ENCODE measurements around the gene CDK15.
"Not testable (repeated sequence)": the region's sequence is repeated elsewhere in the genome, so short reads cannot be mapped to it uniquely, and the experiment has no call there.

Gene CDK15

GRCh38 chr2:201806442-201807170 is at the start of gene CDK15:
TSS of gene CDK15 (plus strand) at chr2:201806537. CDS start at chr2:201806665, 128 bp downstream.
- no peak for DNase-seq

GRCh38 chr2:201758234-201758633 is 48.1 kb upstream of the CDK15 start:
- DNase-seq = no peak

DNA sequence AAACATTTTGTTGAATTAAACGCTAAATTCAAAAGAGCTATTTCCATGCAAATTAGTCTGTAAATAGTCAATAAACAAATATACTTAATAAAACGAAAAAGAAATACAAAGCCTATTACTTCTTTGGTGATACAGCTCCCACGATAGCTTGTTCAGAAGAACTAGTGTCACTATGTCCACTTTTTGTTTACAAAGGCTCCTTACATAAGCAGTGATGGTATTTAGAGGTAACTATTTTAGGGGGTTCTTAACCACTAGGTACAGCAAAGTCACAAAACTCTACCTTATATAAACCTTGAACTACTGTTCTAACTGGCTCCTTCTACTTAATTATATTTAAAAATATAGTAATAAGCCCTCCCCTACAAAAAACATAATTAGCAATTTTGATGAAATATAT is 47.5 kb upstream of the CDK15 start:
- no peak for DNase-seq

DNA sequence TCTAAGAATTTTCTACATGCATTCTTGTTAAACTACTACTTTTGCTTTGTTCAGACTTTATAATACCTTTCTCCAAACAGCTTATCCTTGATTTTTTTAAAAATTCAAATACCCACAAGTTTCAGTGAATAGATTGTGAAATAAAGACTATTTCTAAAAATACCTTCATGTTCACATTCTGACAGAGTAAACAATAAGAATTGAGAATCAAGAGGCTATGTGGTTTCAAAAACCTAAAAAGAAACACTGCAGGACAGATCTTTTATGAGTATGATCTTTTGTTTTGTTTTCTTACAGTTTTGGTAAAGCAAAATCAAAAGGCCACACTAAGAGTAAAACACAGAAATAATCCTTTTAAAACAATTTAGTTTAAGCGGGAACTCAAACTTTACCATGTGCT is 46.8 kb upstream of the CDK15 start:
- no peak for DNase-seq

GRCh38 chr2:201761101-201761500 is 45.2 kb upstream of the CDK15 start:
- DNase-seq = no peak

DNA sequence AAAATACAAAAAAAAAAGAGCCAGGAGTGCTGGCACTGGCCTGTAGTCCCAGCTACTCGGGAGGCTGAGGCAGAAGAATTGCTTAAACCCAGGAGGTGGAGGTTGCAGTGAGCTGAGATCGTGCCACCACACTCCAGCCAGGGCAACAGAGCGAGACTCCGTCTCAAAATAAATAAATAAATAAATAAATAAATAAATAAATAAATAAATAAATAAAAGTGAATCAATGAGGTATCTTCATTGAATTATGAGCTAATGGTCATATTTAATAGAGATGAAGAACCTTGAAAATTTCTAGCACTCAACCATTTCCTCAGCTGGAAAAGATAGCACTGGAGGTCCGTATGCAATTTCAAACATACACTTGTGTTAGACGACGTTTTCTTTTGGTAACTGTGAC is 41.9 kb upstream of the CDK15 start:
- DNase-seq = not testable (repeated sequence)

- no peak for DNase-seq
These were observed 40.5 kb upstream of the CDK15 start for GRCh38 chr2:201765799-201766198.

DNA sequence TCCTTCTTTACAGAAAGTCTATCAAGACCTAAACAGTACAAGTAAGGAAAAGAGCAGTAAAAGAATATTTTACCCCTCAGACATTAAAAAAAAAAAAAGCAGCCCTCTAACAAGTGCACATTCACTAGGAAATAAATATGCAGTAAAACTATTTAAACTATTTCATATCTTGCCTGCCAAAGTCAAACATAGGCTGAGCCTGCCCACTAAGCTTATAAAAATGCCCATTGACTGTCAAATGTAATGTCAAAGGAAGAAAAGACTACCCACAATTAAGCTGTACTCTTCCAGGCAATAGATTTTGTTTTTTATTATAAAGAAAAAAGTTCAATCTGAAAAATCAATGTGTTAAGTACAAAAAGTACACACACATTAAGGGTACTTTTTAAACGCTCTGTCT is 37.4 kb upstream of the CDK15 start:
- DNase-seq = no peak

DNA sequence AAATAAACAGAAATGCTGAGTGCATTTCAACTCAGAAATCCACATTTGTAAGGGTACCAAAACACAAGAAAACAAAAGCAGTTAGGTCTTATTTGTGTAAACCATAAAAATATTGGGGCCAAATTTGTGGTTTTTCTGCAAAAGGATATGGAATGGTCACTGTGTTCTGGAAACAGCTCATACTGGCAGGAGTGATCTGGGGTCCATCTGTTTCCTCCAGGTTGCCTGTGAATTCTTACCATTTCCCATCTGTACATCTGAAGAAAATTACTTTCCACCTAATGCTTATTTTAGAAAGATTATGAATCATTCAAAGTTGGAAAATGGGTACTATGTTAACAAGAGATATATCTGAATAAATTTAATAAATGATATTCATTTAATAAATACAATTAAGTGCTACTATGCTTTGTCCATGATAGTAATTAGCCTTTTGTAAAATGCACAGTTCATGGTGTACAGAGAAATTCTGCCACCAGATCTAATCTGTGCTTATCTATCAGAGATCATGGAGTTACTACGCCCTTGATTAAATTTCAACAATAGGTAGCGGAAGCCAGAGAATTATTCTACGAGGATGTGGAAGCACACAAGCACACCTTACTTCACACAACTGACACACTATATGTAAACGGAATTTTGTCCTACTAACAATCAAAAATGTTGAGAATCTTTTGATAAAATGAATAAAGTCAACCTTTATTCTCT is 36.5 kb upstream of the CDK15 start:
- DNase-seq = no peak

GRCh38 chr2:201773990-201774389 is 32.3 kb upstream of the CDK15 start:
- no peak for DNase-seq

DNA sequence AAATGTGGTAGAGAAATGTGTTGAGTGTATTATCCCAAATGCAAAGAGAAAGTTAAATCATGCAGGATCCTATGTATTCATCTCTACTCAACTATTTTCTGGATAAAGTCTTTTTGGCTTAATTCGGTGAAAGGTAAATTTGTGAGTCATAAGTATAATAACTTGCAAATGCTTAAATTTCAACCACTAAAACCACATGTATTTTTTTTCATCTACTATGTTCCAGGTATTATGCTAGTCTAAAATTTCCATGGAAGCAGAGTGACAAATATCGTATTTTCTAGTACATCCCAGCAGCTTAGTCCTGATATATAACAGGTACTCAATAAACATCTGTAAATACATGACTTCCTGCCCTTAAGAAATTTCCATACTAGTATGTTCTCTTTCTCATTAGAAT is 31.8 kb upstream of the CDK15 start:
- DNase-seq = no peak

- DNase-seq = no peak
These were observed 31.0 kb upstream of the CDK15 start for GRCh38 chr2:201775326-201775725.

DNA sequence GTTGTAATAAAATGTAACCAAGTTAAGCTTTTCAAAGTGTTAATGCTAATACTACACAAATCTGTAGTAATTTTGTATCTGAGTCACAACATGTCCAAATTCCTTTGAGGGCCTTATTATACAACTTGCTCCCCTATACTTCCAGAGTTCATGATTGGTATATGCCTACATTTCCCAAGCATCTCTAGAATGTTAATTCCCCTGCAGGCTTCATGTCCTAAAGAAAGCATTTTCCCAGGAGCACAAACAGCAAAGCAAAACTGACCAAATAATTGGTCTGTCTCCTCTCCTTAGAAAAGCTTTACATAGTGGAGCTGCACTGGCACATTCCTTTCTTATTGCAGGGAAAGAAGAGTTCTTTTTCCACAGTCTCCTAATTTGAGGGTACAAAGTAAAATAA is 29.3 kb upstream of the CDK15 start:
- no peak for DNase-seq

GRCh38 chr2:201777869-201778268 is 28.5 kb upstream of the CDK15 start:
- no peak for DNase-seq

- no peak for DNase-seq
These were observed 26.2 kb upstream of the CDK15 start for GRCh38 chr2:201779901-201780673.

- DNase-seq = peak; percentile 93
These were observed 25.5 kb upstream of the CDK15 start, which contains the start of gene ALS2 for GRCh38 chr2:201780674-201781493. TSS of gene ALS2 (minus strand) at chr2:201780933. CDS start at chr2:201768885, 12,048 bp downstream.

DNA sequence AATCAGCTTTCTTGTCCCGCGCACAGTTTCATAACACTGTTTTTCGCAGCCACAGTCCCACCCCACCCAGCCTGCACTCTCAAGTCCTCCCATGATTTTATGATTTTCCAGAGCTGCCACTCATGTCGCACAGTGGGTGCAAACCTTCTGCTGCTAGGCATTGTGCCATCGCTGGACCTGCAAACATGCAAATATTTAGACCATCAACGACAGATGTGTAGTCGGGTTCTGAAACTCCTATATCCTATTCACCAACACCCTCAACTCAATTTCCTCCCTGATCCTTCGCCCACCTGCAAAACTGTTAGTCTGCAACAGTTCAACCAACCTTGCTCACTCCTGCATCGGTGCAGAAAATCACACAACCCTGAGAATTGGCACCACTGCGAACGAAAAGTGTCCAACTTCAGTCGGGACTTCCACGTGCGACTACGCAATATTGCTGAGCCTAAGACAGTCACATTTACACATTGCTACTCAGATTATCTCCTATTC is 24.7 kb upstream of the CDK15 start:
- DNase-seq = peak; percentile 2

DNA sequence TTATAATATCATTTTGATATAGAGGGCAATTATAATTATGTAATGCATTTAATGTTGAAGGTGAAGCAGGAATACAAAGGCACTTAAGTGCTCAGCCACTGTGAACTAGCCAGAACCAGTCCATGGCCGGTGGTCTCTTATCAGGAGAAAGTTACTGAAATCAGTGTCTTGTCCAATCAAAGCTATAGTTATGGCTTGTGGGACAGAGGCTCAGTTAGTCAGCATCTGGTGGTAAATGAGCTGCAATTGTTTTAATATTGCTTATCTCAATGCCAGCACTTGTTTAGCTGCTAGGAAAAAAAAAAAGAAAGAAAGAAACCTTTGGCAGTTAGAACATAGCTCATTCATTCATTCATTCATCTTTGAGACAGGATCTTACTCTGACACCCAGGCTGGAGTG is 21.8 kb upstream of the CDK15 start:
- no peak for DNase-seq

DNA sequence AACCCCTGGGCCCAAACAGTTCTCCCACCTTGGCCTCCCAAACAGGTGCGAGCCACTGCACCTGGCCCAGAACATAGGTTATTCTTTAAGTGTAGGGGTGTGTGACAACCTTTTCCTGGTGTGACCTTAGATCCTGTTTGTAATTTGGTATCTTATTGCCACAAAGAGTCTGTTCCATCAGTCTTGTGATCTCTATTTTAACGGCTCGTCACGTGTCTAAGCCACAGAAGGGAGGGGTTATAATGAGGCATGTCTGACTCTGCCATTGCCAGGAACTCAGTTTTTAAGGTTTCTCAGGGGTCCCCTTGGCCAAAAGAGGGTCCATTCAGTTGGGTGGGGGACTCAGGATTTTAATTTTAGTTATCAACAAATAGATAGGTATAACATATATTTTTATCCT is 21.2 kb upstream of the CDK15 start:
- no peak for DNase-seq

- no peak for DNase-seq
These were observed 19.9 kb upstream of the CDK15 start for GRCh38 chr2:201786471-201786870.

DNA sequence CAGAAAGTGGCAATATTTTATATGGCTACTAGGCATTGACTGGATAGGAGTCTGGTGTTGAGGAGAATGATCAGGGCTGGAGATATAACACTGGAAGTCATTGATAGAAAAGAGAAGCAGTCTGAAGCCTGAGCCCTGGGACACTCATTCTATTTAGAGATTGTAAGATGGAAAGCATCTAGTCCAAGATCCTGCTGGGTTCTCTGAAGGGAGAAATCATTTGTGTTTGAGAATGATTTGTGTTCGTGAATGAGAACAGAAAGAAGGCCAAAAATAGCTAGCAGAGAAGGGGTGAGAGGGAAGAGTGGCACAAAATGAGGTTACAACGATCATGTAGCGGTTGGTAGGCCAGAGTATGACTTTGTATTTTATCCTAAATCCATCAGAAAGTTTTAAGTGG is 18.0 kb upstream of the CDK15 start:
- DNase-seq = no peak

- DNase-seq = no peak
These were observed 16.9 kb upstream of the CDK15 start for GRCh38 chr2:201789395-201789794.

DNA sequence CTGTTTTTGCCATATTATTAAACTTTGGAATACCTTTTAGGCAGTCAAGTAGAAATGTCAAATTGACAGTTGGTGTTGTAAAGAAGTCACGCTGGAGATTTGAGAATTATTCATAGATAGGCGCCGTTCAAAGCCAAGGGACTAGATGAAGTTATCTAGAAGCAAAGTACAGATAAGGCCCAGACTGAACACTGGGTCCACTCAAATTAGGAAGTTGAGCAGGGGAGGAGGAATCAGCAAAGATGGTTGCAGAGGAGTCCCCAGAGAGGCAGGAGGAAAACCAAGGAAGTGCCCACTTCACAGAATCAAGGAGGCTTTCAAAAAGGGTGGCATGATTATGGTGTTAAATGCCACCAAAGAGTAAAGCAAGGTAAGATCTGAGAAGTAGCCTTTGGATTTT is 16.0 kb upstream of the CDK15 start:
- DNase-seq = no peak
